Measurements from ENCODE around the gene BCAS1.

Gene BCAS1

DNA sequence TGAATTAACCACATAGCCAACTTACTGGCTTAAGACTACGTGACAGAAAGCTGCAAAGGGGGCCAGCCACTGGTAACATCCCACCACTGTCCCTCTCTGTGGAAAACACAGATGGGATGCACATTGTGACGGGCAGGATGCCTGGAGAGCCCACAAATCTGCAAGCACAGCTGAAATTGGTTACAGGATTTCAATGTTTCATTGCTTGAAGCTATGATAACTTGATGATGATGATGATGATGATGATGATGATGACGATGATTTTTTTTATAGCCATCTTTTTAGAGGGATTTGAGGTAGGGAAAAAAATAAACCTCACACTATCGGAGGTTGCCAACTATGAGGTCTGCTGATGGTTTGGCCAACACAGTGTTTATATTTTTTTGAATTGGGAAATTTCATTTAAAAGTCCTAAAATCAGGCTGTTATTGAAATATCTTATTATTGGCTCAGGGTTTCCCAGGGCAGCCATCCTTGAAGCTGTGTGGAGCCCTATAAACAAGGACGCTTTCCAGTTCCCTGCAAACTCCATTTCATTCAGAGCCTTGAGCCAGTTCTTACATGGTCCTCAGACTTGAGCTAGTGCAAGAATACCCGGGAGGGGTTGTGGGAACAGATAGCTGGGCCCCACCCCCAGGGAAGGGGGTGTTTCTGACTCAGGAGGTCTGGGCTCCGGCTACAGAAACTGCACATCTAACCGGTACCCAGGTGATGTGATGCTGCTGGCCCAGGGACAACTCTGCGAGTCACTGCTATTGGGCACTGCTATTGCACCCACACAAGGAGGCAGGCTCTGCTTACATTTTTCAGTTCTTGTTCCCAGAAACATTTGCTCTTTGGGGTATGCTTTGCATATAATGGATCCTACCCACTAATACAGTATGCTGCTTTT, 27.1 kb downstream of the BCAS1 start:
- DNase-seq, result no peak

DNA sequence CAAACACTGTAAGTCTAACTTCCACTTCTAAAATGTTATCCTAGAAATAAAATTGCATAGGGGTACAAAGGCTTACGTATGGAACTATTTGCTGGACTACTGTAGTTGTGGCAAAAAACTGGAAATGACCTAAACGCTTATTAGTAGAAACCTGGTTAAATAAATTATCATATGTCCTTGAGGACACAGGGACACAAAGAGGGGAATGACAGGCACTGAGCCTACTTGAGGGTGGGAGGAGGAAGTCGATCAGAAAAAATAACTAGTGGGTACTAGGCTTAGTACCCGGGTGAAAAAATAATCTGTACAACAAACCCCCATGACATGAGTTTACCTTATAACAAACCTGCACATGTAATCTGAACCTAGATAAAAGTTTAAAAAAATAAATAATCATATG, 28.4 kb downstream of the BCAS1 start:
- DNase-seq, result no peak

GRCh38 chr20:54041336-54041735, 29.1 kb downstream of the BCAS1 start:
- no peak for DNase-seq

DNA sequence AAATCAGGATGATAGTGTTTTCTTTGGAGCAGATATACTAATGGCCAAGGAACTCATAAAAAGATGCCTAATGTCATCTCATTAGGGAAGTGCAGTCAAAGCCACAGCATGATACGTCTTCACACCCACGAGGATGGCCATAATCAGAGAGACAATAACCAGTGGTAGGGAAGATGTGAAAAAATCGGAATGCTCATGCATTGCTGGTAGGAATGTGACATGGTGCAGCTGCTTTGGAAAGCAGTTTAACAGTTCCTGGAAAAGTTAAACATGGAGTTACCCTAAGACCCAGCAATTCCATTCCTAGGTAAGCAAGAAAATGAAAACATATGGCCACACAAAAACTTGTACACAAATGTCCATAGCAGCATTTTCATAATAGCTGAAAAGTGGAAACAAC, 29.9 kb downstream of the BCAS1 start:
- DNase-seq, result no peak

GRCh38 chr20:54038961-54039360, 31.4 kb downstream of the BCAS1 start:
- no peak for DNase-seq

GRCh38 chr20:54037525-54037924, 32.9 kb downstream of the BCAS1 start:
- DNase-seq, result no peak

GRCh38 chr20:54029643-54030042, 40.8 kb downstream of the BCAS1 start:
- DNase-seq, result no peak

- no peak for DNase-seq
Measured at GRCh38 chr20:54029176-54029575, 41.2 kb downstream of the BCAS1 start.

- DNase-seq, result no peak
Measured at GRCh38 chr20:54028276-54029011, 42.0 kb downstream of the BCAS1 start.

- DNase-seq, result no peak
Measured at GRCh38 chr20:54027704-54028103, 42.7 kb downstream of the BCAS1 start.

DNA sequence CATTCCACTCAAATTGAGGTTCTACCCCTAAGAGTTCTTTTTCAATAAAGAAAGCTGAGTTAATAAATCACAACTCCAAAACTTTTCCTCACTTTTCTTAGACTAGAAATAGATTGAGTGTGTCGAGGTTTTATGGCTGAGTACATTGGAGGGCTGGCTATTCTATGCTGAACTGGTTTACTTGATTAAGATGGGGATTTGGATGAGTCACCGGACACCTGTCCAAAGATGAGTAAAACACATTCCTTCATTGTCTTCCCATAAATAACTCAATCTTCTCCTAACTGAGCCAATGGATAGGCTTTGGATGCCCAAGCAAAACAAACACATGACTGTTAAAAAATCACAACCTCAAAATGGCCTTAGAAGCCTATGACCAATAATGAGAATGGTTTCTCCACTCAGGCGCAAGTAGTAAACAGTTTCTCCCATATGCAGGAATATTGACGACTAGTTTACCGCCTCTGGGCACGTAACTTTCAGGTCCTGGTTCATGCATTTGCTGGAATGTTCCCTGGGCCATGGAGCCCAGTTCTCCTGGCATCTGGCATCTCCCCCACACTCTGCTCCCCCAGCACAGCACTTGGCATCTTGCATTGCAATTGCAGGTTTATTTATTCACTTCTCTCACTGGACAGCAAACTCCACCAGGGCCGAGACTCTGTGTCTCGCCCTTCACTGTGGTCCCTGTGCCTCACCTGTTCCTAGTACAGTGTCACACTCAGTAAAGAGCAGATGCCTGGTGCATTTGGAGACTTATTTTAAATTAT, 43.9 kb downstream of the BCAS1 start:
- no peak for DNase-seq

DNA sequence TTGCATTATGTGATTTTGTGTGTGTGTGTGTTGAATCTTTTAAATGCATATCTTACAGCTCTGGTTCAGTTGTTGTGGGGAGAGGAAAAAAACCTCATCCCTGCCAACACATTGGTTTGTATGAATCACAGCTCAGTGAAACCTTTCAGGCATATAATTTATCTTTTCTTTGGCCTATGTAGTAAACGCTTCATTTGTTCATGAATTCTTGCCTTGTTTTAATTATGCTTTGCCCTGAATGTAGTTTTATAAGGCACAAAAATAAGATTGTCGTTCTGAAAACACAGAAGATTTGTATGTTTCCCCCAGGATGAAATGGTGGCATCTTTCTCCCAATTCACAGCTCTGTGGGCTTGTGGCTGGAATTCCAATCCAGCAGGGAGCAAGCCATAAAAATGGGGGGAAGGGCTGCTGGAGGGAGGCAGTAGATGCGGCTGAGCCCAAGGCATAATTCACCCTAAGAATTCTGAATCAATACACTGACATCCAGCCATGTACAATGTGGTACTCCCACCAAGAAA, 45.1 kb downstream of the BCAS1 start:
- DNase-seq, result no peak

- no peak for DNase-seq
Measured at GRCh38 chr20:54023406-54023805, 47.0 kb downstream of the BCAS1 start.

DNA sequence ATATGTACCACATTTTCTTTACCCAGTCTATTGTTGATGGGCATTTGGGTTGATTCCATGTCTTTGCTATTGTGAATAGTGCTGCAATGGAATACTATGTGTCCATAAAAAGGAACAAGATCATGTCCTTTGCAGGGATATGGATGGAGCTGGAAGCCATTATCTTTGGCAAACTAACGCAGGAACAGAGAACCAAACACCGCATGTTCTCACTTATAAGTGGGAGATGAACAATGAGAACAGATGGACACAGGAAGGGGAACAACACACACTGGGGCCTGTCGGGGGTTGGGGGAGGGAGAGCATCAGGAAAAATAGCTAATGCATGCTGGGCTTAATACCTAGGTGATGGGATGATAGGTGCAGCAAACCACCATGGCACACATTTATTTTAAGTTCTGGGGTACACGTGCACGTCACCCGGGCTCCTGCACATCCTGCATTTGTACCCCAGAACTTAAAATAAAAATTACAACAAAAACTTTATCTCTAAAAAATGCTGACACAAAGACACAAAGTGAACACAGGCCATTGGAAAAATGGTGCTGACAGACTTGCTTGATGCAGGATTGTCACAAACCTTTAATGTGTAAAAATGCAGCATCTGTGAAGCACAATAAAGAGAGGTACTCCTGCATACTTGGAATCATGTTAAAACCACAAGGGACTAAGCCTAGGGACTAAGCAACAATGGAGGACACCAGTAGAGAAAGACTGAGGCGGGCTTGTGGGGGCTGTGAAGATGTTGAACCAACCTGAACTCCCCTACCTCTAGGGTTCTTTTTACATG, 48.8 kb downstream of the BCAS1 start:
- no peak for DNase-seq

- DNase-seq, result no peak
Measured at GRCh38 chr20:54020868-54021267, 49.5 kb downstream of the BCAS1 start.

DNA sequence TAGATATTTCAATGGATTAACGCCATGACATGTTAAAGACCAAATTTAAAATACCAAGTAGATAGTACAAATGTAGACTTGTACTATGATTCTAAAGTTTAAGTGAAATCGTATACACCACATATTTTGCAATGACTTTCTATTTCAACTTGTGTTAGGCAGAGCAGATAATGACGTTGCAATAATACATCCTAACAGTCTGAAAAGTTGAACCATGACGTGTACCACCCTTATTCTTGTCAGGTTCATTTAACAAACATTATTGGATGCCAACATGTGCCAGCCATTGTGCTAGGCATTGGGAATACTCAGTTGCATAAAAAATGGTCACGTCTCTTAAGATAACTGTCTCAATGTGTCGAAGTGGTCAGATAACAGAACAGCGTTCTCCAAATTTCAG, 50.0 kb downstream of the BCAS1 start:
- DNase-seq, result no peak

- DNase-seq, result no peak
Measured at GRCh38 chr20:54019585-54019984, 50.8 kb downstream of the BCAS1 start.

GRCh38 chr20:54019127-54019526, 51.3 kb downstream of the BCAS1 start:
- no peak for DNase-seq

- no peak for DNase-seq
Measured at GRCh38 chr20:54017846-54018245, 52.5 kb downstream of the BCAS1 start.

DNA sequence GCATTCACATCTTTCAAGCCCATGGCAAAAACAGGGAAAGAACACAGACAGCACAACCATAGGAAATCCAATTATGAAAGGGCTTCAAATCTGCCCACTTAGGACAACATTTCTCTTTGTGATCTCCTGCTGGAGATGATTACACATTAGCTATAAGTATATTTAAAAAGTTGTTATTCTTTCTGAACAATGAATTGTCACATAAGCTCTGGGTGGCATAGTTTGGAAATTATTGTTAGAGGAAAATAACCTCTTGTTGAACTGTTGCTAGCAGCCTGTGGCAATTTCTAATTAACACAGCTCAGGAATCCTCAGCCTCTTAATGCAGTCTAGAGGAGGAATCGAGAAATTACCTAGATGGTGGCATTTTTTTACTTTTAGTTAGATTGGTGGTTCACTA, 54.9 kb downstream of the BCAS1 start:
- no peak for DNase-seq

DNA sequence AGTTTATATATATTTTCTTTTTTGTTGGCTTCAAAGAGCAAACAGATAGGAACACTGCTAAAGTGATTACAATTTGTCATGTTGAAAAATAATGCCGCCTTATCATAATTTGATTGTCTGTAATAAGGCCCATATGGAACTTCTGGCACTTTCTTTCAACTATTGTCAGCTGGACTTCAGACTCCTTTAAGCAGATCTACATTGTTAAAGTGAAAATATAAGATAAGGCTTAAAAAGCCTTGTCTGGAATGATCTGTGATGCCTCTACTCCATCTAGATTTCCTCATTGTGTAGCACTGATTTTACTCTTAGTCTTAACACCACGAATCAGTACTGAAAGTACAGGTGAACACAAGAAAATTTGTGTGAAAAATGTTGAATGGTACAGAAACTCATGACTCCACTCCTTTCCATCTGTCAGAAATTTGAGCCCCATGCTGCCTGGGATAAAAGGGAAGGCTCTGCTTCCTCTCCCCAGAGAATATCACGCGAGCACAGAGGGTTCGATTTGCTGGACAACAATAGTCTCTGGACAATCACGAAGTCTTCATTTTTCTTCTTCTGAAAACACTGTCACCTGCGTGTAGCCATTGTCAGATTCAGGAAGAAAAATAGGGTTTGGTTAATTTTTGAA, 56.0 kb downstream of the BCAS1 start:
- no peak for DNase-seq

- DNase-seq, result no peak
Measured at GRCh38 chr20:54013471-54013870, 56.9 kb downstream of the BCAS1 start.
